Effector memory CD8-positive, alpha-beta T cell (primary cell): Measurements from ENCODE around the gene CACNB4.

Experiments used
- ATAC-seq: fragments of 150-1000 bp; cut with Tn5 transposase; replicated peaks from 2 replicates; pipeline ENCODE4 v1.10.0; 2021; ENCODE audit warnings: mild to moderate bottlenecking, moderate library complexity
- DNase-seq, 3 experiments: peaks; one replicate each; pipeline ENCODE4 v3.0.0; 2021
- H3K27ac Mint-ChIP-seq, 2 donors: one replicate each; pipeline ENCODE4 v1.8.0; 2022; ENCODE audit warnings: mild to moderate bottlenecking in 2 of 2, mixed read lengths in 2 of 2, moderate library complexity in 2 of 2
- H3K27me3 Mint-ChIP-seq, 2 donors: one replicate each; pipeline ENCODE4 v1.8.0; 2022; ENCODE audit warnings: mixed read lengths in 2 of 2
- H3K36me3 Mint-ChIP-seq: one replicate; pipeline ENCODE4 v1.8.0; 2022; ENCODE audit warnings: mild to moderate bottlenecking, moderate library complexity, mixed read lengths; ENCODE audit not compliant: insufficient read depth
- H3K4me1 Mint-ChIP-seq, 2 donors: one replicate each; pipeline ENCODE4 v1.8.0; 2022; ENCODE audit warnings: low read depth in 2 of 2, mixed read lengths in 2 of 2
- H3K4me3 Mint-ChIP-seq, 2 donors: one replicate each; pipeline ENCODE4 v1.8.0; 2022; ENCODE audit warnings: mild to moderate bottlenecking in 2 of 2, mixed read lengths in 2 of 2, moderate library complexity in 2 of 2
- H3K9me3 Mint-ChIP-seq, 2 donors: one replicate each; pipeline ENCODE4 v1.8.0; 2022; ENCODE audit warnings: mixed read lengths in 2 of 2

CACNB4 gene

GRCh38 chr2:151984424-151985083 is 114.3 kb downstream of the CACNB4 start:
- H3K4me3 Mint-ChIP-seq: no peak overlapping the region
- no peak for ATAC-seq
- no peaks in the 10 kb centered on the region for H3K4me1 Mint-ChIP-seq
- H3K36me3 Mint-ChIP-seq: no peaks in the 10 kb centered on the region
- no peak for DNase-seq
- no peak overlapping the region for H3K27ac Mint-ChIP-seq
- peaks cover 13% of the 10 kb centered on the region in 2 donors for H3K27me3 Mint-ChIP-seq
- no peaks in the 10 kb centered on the region for H3K9me3 Mint-ChIP-seq

- H3K27me3 Mint-ChIP-seq: peaks cover 22 to 27% of the 10 kb centered on the region in 2 donors
- H3K9me3 Mint-ChIP-seq: no peaks in the 10 kb centered on the region
- ATAC-seq (no peak), DNase-seq (no peak)
- H3K4me3 Mint-ChIP-seq: no peak overlapping the region
- H3K27ac Mint-ChIP-seq: no peak overlapping the region
- no peaks in the 10 kb centered on the region for H3K4me1 Mint-ChIP-seq
- H3K36me3 Mint-ChIP-seq: no peaks in the 10 kb centered on the region
Measured at GRCh38 chr2:151983221-151983620, 115.6 kb downstream of the CACNB4 start.

GRCh38 chr2:151981886-151982285 is 117.0 kb downstream of the CACNB4 start:
- DNase-seq (no peak), ATAC-seq (no peak)
- Mint-ChIP-seq H3K27me3 (peaks cover 22 to 29% of the 10 kb centered on the region in 2 donors), H3K36me3 (no peaks in the 10 kb centered on the region), H3K27ac (no peak overlapping the region), H3K4me1 (no peaks in the 10 kb centered on the region), H3K9me3 (no peaks in the 10 kb centered on the region), H3K4me3 (no peak overlapping the region)

- Mint-ChIP-seq H3K27me3 (peaks cover 31 to 39% of the 10 kb centered on the region in 2 donors), H3K4me1 (no peaks in the 10 kb centered on the region), H3K4me3 (no peak overlapping the region), H3K9me3 (no peaks in the 10 kb centered on the region), H3K27ac (no peak overlapping the region), H3K36me3 (no peaks in the 10 kb centered on the region)
- ATAC-seq: no peak
- DNase-seq: no peak
Measured at GRCh38 chr2:151979694-151980093, 119.2 kb downstream of the CACNB4 start.

- no peak overlapping the region for H3K4me3 Mint-ChIP-seq
- H3K27me3 Mint-ChIP-seq: peaks cover 31 to 39% of the 10 kb centered on the region in 2 donors
- H3K27ac Mint-ChIP-seq: no peak overlapping the region
- no peak for DNase-seq
- no peaks in the 10 kb centered on the region for H3K9me3 Mint-ChIP-seq
- no peak for ATAC-seq
- peaks cover 0 to 1% of the 10 kb centered on the region in 2 donors for H3K4me1 Mint-ChIP-seq
- H3K36me3 Mint-ChIP-seq: no peaks in the 10 kb centered on the region
Measured at GRCh38 chr2:151978709-151979108, 120.1 kb downstream of the CACNB4 start.

GRCh38 chr2:151977631-151978030 is 121.2 kb downstream of the CACNB4 start:
- no peak for ATAC-seq
- H3K9me3 Mint-ChIP-seq: no peaks in the 10 kb centered on the region

GRCh38 chr2:151976945-151977353 is 121.9 kb downstream of the CACNB4 start:
- Mint-ChIP-seq H3K9me3 (no peaks in the 10 kb centered on the region), H3K4me1 (peaks cover 0 to 2% of the 10 kb centered on the region in 2 donors), H3K36me3 (no peaks in the 10 kb centered on the region), H3K27ac (no peak overlapping the region), H3K27me3 (peaks cover 31 to 41% of the 10 kb centered on the region in 2 donors), H3K4me3 (no peak overlapping the region)
- DNase-seq: no peak
- no peak for ATAC-seq

More at GRCh38 chr2:151977631-151978030, 121.2 kb downstream of the CACNB4 start:
- H3K27me3 Mint-ChIP-seq: peaks cover 31 to 39% of the 10 kb centered on the region in 2 donors
- H3K36me3 Mint-ChIP-seq: no peaks in the 10 kb centered on the region
- H3K4me1 Mint-ChIP-seq: peaks cover 0 to 2% of the 10 kb centered on the region in 2 donors
- no peak overlapping the region for H3K27ac Mint-ChIP-seq
- no peak for DNase-seq
- no peak overlapping the region for H3K4me3 Mint-ChIP-seq

GRCh38 chr2:151975460-151976414 is 123.1 kb downstream of the CACNB4 start:
- Mint-ChIP-seq H3K4me1 (peaks cover 0 to 2% of the 10 kb centered on the region in 2 donors), H3K4me3 (no peak overlapping the region), H3K9me3 (no peaks in the 10 kb centered on the region), H3K27me3 (peaks cover 33 to 38% of the 10 kb centered on the region in 2 donors), H3K36me3 (no peaks in the 10 kb centered on the region), H3K27ac (no peak overlapping the region)
- DNase-seq (no peak), ATAC-seq (no peak)

GRCh38 chr2:151974988-151975387 is 123.9 kb downstream of the CACNB4 start:
- no peak for DNase-seq
- H3K27me3 Mint-ChIP-seq: peaks cover 26 to 33% of the 10 kb centered on the region in 2 donors
- H3K4me1 Mint-ChIP-seq: peaks cover 0 to 2% of the 10 kb centered on the region in 2 donors
- H3K4me3 Mint-ChIP-seq: no peak overlapping the region
- H3K9me3 Mint-ChIP-seq: no peaks in the 10 kb centered on the region
- no peak for ATAC-seq
- no peak overlapping the region for H3K27ac Mint-ChIP-seq
- no peaks in the 10 kb centered on the region for H3K36me3 Mint-ChIP-seq

GRCh38 chr2:151973901-151974199 is 125.0 kb downstream of the CACNB4 start:
- Mint-ChIP-seq H3K9me3 (no peaks in the 10 kb centered on the region), H3K27me3 (peaks cover 22 to 25% of the 10 kb centered on the region in 2 donors), H3K27ac (no peak overlapping the region), H3K4me3 (no peak overlapping the region), H3K36me3 (no peaks in the 10 kb centered on the region), H3K4me1 (peaks cover 0 to 2% of the 10 kb centered on the region in 2 donors)
- DNase-seq (no peak), ATAC-seq (no peak)

- no peak for DNase-seq
- Mint-ChIP-seq H3K9me3 (no peaks in the 10 kb centered on the region), H3K27me3 (peaks cover 16 to 19% of the 10 kb centered on the region in 2 donors)
Measured at GRCh38 chr2:151973013-151973900, 125.6 kb downstream of the CACNB4 start.

GRCh38 chr2:151972241-151973012 is 126.4 kb downstream of the CACNB4 start:
- Mint-ChIP-seq H3K4me3 (no peak overlapping the region), H3K9me3 (no peaks in the 10 kb centered on the region), H3K27ac (no peak overlapping the region), H3K36me3 (no peaks in the 10 kb centered on the region), H3K27me3 (peaks cover 16% of the 10 kb centered on the region in 2 donors), H3K4me1 (peaks cover 0 to 2% of the 10 kb centered on the region in 2 donors)
- no peak for ATAC-seq
- DNase-seq: no peak

More at GRCh38 chr2:151973013-151973900, 125.6 kb downstream of the CACNB4 start:
- Mint-ChIP-seq H3K27ac (no peak overlapping the region), H3K36me3 (no peaks in the 10 kb centered on the region), H3K4me3 (no peak overlapping the region), H3K4me1 (peaks cover 0 to 2% of the 10 kb centered on the region in 2 donors)
- no peak for ATAC-seq
